ENCODE measurements around the gene SEPTIN14.

- TF ChIP-seq CTCF (IDR thresholded peaks at IDR 0.05; ENCODE audit: low read depth, low read length, poor library complexity, severe bottlenecking) = no peak
- no peak for TF ChIP-seq EZH2phosphoT487 (IDR thresholded peaks at IDR 0.05; ENCODE audit: borderline replicate concordance, low read length)
Measured at GRCh38 chr7:55770778-55771177, 91.8 kb downstream of the SEPTIN14 start.

All from DOHH2 (cell line).